GOT3 (cell line): Measurements from ENCODE around the gene ANKRD39.
"Not testable (repeated sequence)": the region's sequence is repeated elsewhere in the genome, so short reads cannot be mapped to it uniquely, and the experiment has no call there.

Experiments used
- DNase-seq: peaks from one replicate; lab custom pipeline; 2025; ENCODE audit warnings: mixed read lengths; lab: John Stamatoyannopoulos, UW

The ANKRD39 gene

DNA sequence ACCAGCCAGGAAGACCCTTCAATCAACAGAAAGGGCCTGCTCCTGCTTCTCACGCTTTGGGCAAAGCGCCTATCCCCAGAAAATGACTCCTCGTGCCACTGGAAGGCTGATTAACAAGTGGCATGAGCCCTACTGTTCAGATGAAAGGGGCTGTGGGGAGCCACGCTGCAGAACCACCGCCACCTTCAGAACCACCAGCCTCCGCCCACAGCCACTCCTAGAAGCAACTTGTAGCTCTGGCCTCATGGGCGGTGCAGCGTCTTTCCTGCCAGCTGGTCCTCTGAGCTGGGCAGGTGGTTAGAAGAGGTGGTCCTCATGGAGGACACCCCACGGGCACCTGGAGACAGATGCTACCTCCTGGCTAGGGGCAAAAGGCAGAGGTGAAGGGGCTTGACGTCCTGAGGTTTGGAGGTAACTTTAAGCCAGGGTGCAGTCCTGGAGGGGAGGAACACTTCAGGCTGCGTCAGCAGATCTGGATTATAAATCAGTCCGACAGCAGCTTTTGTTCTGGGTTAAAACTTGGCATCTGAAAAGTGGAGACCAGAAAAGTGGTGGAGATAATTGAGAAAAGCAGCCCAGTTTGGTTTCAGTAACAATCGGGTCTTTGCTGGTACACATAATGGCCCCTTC, 12.9 kb upstream of the ANKRD39 start:
- no peak for DNase-seq

DNA sequence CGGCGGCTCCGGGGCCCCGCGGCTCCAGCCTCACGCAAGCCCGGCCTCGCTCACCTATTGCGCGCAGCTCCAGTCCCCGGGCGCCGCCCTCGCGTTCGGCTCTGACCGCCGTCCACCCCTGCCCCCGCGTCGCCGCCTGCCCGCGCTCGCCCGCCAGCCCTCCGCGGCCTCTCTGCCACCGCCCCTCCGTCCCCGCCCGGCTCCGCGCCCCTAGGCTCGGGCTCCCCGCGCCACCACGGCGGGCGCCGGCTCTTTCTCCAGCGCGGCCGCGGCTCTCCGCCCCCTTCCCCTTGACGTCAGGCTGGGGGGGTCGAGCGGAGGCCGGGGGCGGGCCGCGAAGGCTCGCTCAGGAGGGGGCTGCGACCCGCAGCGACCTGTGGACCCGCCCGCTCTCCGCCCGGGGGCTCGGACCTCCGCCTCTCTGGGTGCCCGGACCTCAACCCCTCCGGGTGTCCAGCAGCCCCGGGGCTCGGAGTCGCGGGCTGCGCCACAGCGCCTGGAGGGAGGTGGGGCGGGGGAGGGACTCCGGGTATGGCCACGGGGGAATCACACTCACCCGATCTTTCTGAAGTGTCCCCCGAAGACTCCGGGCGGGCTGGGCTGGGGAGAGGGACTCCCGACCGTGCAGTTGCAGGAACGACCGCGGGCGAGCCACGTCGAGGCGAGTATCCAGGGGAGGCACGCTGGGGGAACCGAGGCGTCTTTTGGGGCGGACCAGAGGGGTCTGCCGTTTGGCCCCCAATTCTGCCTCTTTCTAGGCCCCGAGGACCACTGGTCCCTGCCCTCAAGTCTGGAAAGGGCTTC, 12.2 kb upstream of the ANKRD39 start, which contains the start of gene SEMA4C:
Gene SEMA4C (minus strand): TSS at position 259 of the 804 bp plus-strand sequence. CDS start 2,194 bp downstream, outside the sequence.
- DNase-seq, result no peak

DNA sequence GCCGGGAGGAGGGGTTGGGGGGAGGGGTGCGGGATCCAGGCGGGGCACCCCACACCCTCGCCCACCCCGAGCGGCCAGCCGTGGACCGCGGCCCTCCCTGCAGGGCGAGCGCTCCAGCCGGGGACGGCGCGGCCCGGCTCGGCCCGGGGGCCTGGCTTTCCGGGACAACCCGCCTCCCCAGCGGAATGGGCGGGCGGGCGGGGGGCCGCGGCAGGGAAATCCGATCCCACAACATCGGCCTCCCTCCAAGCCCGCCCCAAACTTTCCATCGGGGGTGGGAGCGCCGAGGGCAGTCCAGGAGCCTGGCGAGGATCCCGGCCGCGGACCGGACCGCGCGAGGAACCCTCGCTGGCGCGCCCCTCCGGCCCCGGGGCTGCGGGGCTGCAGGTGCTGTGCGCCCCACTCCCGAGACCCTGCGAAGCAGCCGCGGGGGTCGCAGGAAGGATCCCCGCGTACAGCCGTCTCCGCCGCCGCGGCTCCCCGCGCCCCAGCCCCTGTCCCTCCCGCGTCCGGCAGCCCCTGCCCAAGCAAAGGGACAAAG, 11.5 kb upstream of the ANKRD39 start:
- no peak for DNase-seq

DNA sequence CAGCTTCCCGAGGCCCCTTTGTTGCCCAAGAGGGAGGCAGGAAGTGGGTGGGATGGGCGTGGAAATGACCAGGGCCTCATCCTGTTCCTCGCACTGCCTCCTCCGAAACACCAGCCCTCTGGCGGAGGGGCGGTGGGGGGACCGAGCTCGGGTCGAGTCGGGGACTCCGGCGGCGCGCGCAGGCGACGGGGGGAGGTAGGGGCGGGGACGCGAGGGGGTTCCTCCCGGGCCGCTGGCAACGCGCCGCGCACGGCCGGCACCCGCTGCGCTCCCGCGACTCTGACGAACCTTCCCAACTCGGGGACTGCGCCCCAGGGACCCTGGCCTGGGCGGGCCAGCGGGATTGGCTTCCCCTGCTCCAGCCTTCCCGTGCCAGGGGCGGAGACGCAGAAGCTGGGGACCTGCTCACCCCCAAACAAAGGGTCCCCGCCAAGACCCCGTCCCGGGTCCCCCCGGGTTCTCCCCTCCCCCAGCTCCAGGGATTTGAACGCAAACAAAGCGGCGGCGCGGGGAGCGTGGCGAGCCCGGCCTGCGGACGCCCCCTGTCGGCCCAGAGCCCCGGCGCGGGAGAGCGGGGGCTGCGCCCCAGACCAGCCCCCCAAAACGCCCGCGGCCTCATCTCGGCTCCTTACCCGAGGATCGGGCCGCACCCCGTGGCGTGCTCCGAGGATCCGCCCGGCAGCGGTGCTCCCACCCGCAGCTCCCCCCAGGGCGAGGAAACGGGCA, 10.9 kb upstream of the ANKRD39 start:
- DNase-seq, result peak; percentile 32

DNA sequence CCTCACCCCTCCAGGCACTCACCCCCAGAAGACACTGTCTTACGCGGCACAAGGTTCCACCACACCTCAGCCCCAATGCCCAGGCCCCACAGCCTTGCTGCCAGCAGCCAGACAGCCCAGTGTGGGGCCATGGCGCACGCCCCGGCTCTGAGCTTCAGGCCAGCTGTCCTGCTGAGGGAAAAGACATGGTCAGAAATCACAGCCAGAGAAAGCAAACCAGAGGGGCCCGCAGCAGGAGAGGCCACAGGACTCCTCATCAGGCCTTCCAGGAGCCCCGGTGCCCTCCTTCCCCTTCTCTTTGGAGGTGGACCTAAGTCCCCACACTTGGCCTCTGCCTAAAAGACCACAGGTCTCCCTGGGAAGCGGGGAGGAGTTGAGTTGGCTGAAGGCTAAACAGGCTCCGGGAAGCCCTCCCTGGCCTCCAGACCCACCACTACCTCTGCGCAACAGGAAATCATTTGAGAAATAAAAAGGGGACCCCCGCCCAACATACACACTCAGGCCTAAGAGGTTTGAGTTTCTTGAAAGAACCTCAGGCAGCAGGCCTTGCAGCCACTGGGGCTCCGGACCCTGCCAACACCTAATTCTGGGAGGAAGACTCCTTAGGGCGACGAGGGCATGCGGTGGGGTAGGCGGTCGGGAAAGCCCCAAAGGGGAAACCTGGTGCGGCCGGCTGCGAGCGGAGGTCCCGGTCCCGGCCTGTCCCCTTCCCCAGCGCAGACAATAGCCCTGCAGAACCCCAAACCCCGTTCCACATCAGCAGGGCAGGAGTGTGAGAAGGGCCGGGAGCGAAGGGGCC, 10.1 kb upstream of the ANKRD39 start:
- DNase-seq, result no peak

DNA sequence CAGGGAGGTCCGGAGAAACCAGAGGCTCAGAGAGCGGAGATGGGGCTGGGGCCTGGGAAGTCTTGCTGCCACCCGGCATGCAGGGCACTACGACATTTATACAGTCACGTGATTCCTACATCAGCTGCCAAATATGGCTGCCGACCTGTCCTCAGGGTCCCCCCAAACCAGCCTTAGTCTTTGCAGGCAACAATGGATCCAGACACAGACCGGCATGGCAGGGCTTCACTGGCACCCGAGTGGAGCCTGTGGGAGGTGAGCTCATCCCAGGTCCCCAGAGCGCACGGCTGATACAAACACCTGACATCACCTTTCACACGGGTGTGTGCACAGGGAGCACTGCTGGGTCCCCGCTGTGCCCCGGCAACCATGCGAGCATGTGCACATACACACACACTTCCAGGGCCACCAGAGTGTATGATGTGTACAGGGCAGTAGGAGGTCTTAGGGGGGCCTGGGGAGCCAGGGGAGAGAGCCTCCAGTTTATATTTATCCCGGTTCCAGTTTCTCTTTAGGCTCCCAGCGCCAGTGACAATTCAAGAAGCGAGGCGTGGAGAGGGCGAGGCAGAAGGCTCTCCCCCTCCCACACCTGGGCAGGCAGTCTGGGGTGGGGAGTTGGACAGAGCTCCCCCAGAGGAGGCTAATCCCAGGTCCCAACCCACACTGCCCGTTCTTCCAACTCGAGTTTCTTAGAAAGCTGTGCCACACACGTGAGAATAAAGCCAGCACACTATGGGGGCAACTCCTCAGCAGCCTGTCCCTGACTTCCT, 9.4 kb upstream of the ANKRD39 start:
- no peak for DNase-seq

DNA sequence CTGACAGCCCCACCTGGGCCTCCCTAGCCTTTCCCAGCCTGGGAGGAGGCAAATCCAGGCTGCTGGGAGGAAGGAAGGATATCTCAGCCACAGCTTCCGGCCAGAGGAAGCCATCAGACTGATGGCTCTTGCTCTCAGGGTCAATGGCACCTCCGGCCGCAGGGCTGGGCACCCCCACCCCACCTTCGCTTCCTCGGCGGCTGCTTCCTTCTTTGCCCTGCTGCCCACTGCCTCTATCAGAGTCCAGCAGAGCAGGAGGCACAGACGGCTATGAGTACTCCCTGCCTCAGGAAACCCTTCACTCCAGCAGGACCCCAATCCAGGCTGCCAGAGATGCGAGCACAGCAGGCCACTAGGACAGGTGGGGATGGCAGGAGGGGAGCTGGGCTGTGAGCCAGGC, 8.8 kb upstream of the ANKRD39 start:
- no peak for DNase-seq

DNA sequence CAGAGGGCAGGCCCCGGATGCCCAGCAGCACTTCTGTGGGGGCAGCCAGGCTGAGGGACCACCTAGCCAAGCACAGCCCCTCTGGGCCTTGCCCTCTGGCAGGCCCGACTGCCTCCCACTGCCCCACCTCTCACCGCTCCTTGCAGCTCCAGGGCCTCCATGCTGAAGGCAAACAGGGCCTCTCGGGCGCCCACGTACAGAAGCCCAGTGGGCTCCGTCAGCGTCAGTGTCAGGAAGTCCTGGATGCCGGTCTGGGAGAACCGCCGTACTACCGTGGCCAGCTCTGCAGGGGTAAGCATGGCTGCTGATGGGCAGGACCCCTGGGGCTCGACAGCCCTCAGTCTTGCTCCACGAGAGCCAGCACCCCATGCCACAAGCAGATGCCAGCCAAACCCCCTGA, 8.3 kb upstream of the ANKRD39 start:
- DNase-seq, result no peak

DNA sequence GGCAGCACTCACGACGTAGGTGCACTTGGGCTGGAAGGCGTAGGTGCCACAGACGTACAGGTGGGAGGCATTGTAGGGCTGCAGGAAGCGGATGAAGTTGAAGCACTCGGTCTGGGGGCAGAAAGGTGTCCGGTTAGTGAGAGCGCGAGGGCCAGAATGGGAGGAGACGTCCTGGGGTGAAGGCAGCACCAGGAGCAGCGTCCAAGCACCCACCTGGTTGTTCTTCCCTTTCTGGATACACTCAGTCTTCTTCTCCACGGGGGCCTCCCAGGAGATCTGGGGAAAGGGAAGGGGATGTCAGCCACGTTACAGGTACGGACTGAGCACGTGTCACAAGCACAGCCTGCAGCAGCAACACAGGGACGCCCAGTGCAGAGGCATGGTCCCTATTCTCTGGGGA, 7.8 kb upstream of the ANKRD39 start:
- no peak for DNase-seq

DNA sequence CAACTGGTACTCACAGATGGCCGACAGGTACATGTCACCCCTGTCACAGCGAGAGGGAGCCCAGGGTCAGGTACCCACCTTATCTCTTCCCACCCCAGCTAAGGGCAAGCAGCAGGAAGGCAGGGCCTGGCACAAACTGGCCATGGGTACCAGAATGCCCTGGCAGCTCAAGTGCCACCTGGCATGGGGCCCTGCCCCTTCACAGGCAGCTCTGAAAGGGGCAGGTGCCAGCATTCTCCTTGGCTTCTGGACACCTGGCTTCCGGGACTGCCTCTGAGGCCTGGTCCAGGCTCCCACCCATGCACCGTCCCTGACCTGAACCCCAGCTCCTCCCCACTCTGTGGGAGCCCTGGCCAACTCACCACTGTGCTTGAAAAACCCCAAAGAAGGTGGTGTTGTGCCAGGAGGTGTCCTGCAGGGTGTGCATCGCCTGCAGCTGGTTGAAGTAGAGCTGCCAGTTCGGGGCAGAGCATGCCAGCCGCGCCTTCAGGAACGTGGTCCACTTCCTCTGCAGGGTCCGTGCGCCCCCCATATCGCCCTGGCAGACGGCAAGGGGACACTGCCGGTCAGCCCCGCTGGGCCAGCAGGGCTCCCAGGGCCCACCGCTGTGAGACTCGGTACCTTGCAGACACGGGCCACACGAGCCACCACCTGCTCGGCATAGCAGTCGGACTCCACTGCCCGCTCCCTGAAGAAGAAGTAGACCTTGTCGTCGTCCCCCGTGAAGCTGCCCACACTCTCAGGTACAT, 6.7 kb upstream of the ANKRD39 start:
- no peak for DNase-seq

DNA sequence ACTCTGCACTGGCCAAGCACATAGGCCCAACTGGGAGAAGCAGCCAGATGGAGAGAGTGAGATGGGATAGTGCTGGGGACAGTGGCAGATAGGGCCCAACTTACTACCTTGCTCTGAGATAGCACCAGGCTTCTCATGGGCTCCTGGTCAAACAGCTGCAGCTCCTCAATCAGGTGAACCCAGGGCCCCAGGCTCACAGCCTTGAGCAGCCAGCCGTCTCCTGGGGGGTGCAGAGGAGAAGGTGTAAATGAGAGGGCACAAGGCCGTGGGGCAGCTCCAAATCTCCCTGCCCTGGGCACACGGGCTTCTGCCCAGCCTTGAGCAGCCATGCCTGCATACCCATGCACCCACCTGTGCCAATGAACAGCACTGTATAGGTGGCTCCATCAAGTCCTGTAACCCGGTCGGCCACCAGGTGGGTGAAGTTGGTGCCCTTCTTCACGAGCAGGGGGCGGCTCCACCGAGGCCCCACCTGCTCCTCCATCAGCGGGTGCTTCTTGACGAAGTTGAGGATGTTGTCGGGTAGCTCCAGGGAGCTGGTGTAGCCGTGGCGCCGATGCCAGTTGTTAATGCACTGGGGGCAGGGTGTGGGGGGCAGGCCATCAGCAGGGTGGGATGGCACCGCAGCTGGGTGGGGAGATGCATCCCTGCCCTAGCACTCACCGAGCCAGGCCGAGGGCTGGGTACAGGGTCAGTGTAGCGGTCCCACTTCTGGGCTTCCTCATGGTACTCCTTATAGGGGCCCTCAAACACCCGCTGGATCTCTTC, 5.9 kb upstream of the ANKRD39 start:
- no peak for DNase-seq

DNA sequence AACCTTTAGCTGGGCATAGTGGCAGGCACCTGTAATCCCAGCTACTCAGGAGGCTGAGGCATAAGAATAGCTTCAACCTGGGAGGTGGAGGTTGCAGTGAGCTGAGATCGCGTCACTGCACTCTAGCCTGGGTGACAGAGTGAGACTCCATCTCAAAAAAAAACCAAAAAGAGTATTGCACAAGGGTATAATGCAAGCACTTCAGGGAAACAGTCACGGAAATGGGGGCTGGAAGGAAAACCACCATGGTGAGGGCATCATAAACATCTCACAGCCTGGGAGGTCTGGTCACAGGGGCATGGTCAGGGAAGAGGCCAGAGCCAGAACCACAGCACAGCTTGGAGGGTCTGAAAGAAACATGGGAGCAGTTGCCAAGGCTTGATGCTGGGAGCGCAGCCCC, 5.2 kb upstream of the ANKRD39 start:
- not testable (repeated sequence) for DNase-seq

DNA sequence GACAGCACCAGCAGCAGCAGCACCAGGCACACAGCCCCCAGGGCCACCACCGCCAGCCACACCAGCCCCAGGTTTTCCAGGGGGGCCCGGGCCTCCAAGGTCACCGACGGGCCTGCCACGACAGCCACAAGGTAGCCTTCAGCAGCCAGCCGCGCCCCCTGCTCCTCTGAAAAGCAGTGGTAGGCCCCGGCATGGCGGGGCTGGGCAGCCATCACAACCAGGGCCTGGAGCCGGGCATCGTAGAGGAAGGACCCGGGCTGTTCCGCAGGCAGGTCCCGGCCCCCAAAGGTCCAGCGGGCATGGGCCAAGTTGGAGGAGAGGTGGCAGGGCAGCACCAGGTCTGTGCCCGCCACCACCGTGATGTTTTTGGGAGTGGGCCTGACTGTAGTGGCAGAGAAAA, 3.3 kb upstream of the ANKRD39 start:
- DNase-seq, result no peak

DNA sequence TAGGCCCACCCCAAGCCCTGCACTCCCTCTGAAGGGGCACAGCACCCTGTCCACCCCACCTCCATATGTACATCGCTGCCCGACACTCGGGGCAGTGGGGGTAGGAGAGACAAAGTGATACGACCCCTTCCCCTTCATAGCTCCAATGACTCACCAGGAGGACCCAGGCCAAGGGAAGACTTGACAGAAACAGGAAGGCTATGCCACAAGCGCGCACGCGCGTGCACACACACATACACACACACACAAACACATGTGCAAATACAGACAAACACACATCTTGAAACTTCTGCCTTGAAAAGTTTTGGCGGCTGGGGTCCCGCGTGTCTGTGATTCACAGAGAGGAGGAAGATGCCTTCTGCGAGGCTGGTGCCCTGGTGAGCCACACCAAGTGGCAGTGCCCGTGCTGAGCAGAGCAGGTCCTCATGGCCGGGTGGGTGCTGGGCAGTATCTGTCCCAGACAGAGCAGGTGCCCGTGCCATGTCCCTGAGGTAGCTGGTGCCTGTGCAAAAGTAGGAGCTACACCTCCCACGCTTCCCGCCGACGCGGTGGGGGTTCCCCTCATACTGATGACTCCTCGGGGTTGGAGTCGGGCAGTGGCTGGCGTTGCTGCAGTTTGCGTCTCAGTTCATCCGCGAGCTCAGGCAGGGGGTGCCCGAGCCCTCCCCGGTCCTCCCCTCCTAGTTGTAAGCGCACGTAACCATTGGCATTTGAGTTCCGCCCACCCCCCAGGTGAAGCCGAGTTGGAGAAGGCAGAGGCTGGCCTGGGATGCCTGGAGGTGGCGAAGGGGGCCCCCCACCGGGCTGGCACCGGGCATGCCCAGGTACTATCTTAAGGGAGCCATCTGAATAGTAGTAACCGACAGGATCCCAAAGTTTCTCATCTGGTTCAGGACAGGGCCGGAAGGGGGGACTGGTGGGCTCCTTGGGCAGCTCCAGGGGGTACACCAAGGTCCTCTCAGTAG, 2.5 kb upstream of the ANKRD39 start:
- DNase-seq, result no peak

DNA sequence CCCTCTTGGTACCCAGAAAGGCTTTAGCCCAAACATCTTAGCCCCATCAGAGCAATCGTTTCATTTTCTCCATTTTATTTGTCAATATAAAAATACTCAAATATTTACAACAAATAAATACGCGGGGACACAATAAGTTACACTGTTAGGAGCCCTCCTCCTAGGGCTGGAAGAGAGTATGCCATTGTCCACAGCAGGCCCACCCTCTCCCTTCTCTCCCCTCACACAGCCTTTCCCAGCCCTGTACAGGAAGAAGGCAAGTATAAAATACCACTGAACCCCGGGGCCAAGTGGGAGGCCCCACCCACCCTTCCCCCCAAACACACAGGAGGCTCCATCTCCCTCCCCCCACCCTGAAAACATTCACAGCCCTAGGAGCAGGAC, 1.9 kb upstream of the ANKRD39 start:
- no peak for DNase-seq

DNA sequence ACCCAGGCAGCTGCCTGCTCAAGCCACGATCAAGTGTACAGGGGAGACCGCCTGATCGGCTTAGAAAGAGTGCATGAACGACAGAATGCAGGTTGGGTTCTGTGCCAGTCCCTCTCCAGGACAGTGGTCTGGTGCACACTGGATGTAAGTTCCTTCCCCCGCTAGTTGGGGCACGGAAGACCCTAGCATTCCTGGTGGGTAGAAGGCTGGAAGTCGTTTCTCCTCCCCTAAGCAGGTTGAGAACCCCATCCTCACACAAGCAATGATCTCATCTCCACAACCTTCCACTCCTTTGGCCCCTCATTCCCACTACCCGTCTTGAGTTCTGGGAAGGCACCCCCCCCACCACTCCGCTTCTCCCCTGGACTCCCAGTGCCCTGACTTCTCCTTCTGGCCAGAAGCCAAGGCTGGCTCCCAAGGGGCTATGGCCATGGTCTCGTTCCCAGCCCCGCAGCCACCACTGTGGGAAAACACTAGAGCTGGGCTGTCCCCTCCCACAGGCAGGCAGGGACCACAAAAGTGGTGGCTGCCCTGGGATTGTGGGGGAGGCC, 1.4 kb upstream of the ANKRD39 start:
- no peak for DNase-seq

DNA sequence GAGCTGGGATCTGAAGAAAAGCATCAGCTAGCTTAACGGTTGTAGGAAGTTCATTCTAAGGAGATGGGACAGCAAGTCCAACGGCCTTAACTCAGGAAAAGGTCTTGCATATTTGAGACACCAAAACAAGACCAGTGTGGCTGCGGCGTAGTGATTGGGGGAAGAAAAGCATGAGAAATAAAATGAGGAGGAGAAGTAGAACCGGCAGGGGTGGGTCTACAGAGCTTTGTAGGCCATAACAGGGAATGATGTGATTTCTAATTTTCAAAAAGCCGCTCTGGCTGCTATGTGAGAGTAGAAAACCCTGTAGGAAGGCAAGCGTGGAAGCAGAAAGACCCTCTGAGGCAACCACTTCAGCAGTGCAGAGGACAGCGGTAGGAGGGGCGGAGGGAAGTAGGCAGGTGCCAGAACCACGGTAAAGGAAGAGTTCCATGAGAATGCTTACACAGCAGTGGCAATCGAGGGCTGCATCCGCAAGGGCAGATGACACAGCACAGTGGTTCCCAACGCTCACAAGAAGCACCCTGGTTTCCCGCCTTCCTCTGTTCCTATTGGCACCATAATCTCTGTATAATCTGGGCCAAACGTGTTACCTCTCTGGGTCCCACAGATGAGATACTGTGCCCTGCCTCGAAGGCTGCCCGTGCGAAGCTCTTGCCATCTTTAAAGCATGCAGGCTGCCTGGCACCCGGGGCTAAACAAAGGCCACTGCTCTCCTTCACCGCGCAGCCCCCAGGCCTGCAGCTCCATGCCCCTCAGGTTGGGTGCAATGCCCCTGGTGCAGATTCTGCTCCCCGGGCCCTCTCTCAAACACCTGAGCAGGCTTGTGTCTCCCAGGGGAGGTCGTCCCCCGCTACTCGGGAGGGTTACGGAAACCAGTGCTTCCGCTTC, 795 bp downstream of the ANKRD39 start:
- DNase-seq, result no peak
